Hematopoietic multipotent progenitor cell treated with erythropoietin and hydrocortisone succinate and interleukin-3 and kit ligand, for 15 days (in vitro differentiated cells): Measurements from ENCODE around the gene NGEF.

ENCODE experiments used
- DNase-seq: peaks from one replicate; pipeline ENCODE4 v3.0.0-alpha.2; 2015; ENCODE audit warnings: low spot score

The NGEF gene

GRCh38 chr2:232999354-232999753 lies 13.7 kb downstream of the NGEF start:
- no peak for DNase-seq

GRCh38 chr2:232998666-232998985 lies 14.4 kb downstream of the NGEF start:
- DNase-seq = no peak

- DNase-seq = no peak
Observed at GRCh38 chr2:232997749-232998665, 15.0 kb downstream of the NGEF start.

- DNase-seq = no peak
Observed at GRCh38 chr2:232994446-232994845, 18.6 kb downstream of the NGEF start.

- DNase-seq = no peak
Observed at GRCh38 chr2:232993231-232993821, 19.7 kb downstream of the NGEF start.

GRCh38 chr2:232986155-232986554 lies 26.9 kb downstream of the NGEF start:
- no peak for DNase-seq

- no peak for DNase-seq
Observed at GRCh38 chr2:232984451-232985207, 28.4 kb downstream of the NGEF start.

- no peak for DNase-seq
Observed at GRCh38 chr2:232983669-232984140, 29.4 kb downstream of the NGEF start.

GRCh38 chr2:232982926-232983668 lies 30.0 kb downstream of the NGEF start:
- no peak for DNase-seq

GRCh38 chr2:232981767-232982360 lies 31.2 kb downstream of the NGEF start:
- no peak for DNase-seq

GRCh38 chr2:232981356-232981755 lies 31.7 kb downstream of the NGEF start:
- DNase-seq = no peak

GRCh38 chr2:232980683-232981082 lies 32.4 kb downstream of the NGEF start:
- no peak for DNase-seq

GRCh38 chr2:232979871-232980461 lies 33.1 kb downstream of the NGEF start:
- DNase-seq = no peak

GRCh38 chr2:232977438-232977971 lies 35.6 kb downstream of the NGEF start:
- DNase-seq = no peak

GRCh38 chr2:232976666-232977437 lies 36.2 kb downstream of the NGEF start:
- no peak for DNase-seq

GRCh38 chr2:232976176-232976575 lies 36.9 kb downstream of the NGEF start:
- no peak for DNase-seq

GRCh38 chr2:232974396-232974795 lies 38.7 kb downstream of the NGEF start:
- no peak for DNase-seq

- no peak for DNase-seq
Observed at GRCh38 chr2:232973796-232974195, 39.3 kb downstream of the NGEF start.

GRCh38 chr2:232973011-232973735 lies 39.9 kb downstream of the NGEF start:
- no peak for DNase-seq

- no peak for DNase-seq
Observed at GRCh38 chr2:232971744-232972143, 41.3 kb downstream of the NGEF start.
